ENCODE measurements around the gene TMEM163.
"Not testable (repeated sequence)": the region's sequence is repeated elsewhere in the genome, so short reads cannot be mapped to it uniquely, and the experiment has no call there.

Gene TMEM163

GRCh38 chr2:134662751-134663150 lies 56.0 kb downstream of the TMEM163 start:
- no peak overlapping the region for H3K27ac ChIP-seq (ENCODE audit: low read depth, low read length)
- no peak overlapping the region for H3K9ac ChIP-seq (ENCODE audit: low read length)
- H3K4me3 ChIP-seq (ENCODE audit: low read depth, low read length), result no peak overlapping the region
- no peaks in the 10 kb centered on the region for H3K36me3 ChIP-seq (ENCODE audit: control insufficient read depth, insufficient read depth, low read length)
- no peaks in the 10 kb centered on the region; the same call in 1 of the 2 replicates for H3K27me3 ChIP-seq (ENCODE audit: control insufficient read depth, insufficient read depth, low read length)
- no peaks in the 10 kb centered on the region for H3K9me3 ChIP-seq (ENCODE audit: control insufficient read depth, insufficient read depth, low read depth, low read length)
- H3K4me1 ChIP-seq (ENCODE audit: control insufficient read depth, insufficient read depth, low read length), result no peaks in the 10 kb centered on the region

- Histone ChIP-seq H3K9ac (ENCODE audit: low read length) (no peak overlapping the region), H3K4me3 (ENCODE audit: low read depth, low read length) (no peak overlapping the region), H3K27ac (ENCODE audit: low read depth, low read length) (no peak overlapping the region), H3K27me3 (ENCODE audit: control insufficient read depth, insufficient read depth, low read length) (no peaks in the 10 kb centered on the region), H3K9me3 (ENCODE audit: control insufficient read depth, insufficient read depth, low read depth, low read length) (no peaks in the 10 kb centered on the region), H3K36me3 (ENCODE audit: control insufficient read depth, insufficient read depth, low read length) (no peaks in the 10 kb centered on the region), H3K4me1 (ENCODE audit: control insufficient read depth, insufficient read depth, low read length) (no peaks in the 10 kb centered on the region)
Measured at GRCh38 chr2:134660626-134661402, 58.0 kb downstream of the TMEM163 start.

GRCh38 chr2:134659724-134660123 lies 59.1 kb downstream of the TMEM163 start:
- H3K36me3 ChIP-seq (ENCODE audit: control insufficient read depth, insufficient read depth, low read length), result no peaks in the 10 kb centered on the region

GRCh38 chr2:134657650-134658250 lies 61.0 kb downstream of the TMEM163 start:
- no peaks in the 10 kb centered on the region for H3K4me1 ChIP-seq (ENCODE audit: control insufficient read depth, insufficient read depth, low read length)
- no peak overlapping the region for H3K27ac ChIP-seq (ENCODE audit: low read depth, low read length)
- H3K27me3 ChIP-seq (ENCODE audit: control insufficient read depth, insufficient read depth, low read length), result no peaks in the 10 kb centered on the region

More at GRCh38 chr2:134659724-134660123, 59.1 kb downstream of the TMEM163 start:
- Histone ChIP-seq H3K4me3 (ENCODE audit: low read depth, low read length) (no peak overlapping the region), H3K9ac (ENCODE audit: low read length) (no peak overlapping the region), H3K4me1 (ENCODE audit: control insufficient read depth, insufficient read depth, low read length) (no peaks in the 10 kb centered on the region), H3K27ac (ENCODE audit: low read depth, low read length) (no peak overlapping the region), H3K27me3 (ENCODE audit: control insufficient read depth, insufficient read depth, low read length) (no peaks in the 10 kb centered on the region), H3K9me3 (ENCODE audit: control insufficient read depth, insufficient read depth, low read depth, low read length) (no peaks in the 10 kb centered on the region)

GRCh38 chr2:134656391-134656790 lies 62.4 kb downstream of the TMEM163 start:
- H3K9ac ChIP-seq (ENCODE audit: low read length); H3K4me1 ChIP-seq (ENCODE audit: control insufficient read depth, insufficient read depth, low read length); H3K36me3 ChIP-seq (ENCODE audit: control insufficient read depth, insufficient read depth, low read length); H3K27me3 ChIP-seq (ENCODE audit: control insufficient read depth, insufficient read depth, low read length); H3K27ac ChIP-seq (ENCODE audit: low read depth, low read length); H3K9me3 ChIP-seq (ENCODE audit: control insufficient read depth, insufficient read depth, low read depth, low read length): not testable (repeated sequence)
- H3K4me3 ChIP-seq (ENCODE audit: low read depth, low read length), result peak overlapping the region; percentile 27; the same call in 1 of the 2 replicates

More at GRCh38 chr2:134657650-134658250, 61.0 kb downstream of the TMEM163 start:
- Histone ChIP-seq H3K4me3 (ENCODE audit: low read depth, low read length) (no peak overlapping the region), H3K9ac (ENCODE audit: low read length) (no peak overlapping the region), H3K9me3 (ENCODE audit: control insufficient read depth, insufficient read depth, low read depth, low read length) (no peaks in the 10 kb centered on the region), H3K36me3 (ENCODE audit: control insufficient read depth, insufficient read depth, low read length) (no peaks in the 10 kb centered on the region)

- Histone ChIP-seq H3K27me3 (ENCODE audit: control insufficient read depth, insufficient read depth, low read length) (no peaks in the 10 kb centered on the region), H3K9me3 (ENCODE audit: control insufficient read depth, insufficient read depth, low read depth, low read length) (no peaks in the 10 kb centered on the region), H3K9ac (ENCODE audit: low read length) (no peak overlapping the region), H3K36me3 (ENCODE audit: control insufficient read depth, insufficient read depth, low read length) (no peaks in the 10 kb centered on the region), H3K4me3 (ENCODE audit: low read depth, low read length) (no peak overlapping the region), H3K27ac (ENCODE audit: low read depth, low read length) (no peak overlapping the region), H3K4me1 (ENCODE audit: control insufficient read depth, insufficient read depth, low read length) (no peaks in the 10 kb centered on the region)
Measured at GRCh38 chr2:134648586-134648985, 70.2 kb downstream of the TMEM163 start.

- no peak overlapping the region for H3K4me3 ChIP-seq (ENCODE audit: low read depth, low read length)
- H3K4me1 ChIP-seq (ENCODE audit: control insufficient read depth, insufficient read depth, low read length), result no peaks in the 10 kb centered on the region
- H3K27ac ChIP-seq (ENCODE audit: low read depth, low read length), result no peak overlapping the region
- H3K9ac ChIP-seq (ENCODE audit: low read length), result no peak overlapping the region
- H3K9me3 ChIP-seq (ENCODE audit: control insufficient read depth, insufficient read depth, low read depth, low read length), result no peaks in the 10 kb centered on the region
- H3K36me3 ChIP-seq (ENCODE audit: control insufficient read depth, insufficient read depth, low read length), result no peaks in the 10 kb centered on the region
- H3K27me3 ChIP-seq (ENCODE audit: control insufficient read depth, insufficient read depth, low read length), result no peaks in the 10 kb centered on the region
Measured at GRCh38 chr2:134647607-134648256, 71.1 kb downstream of the TMEM163 start.

GRCh38 chr2:134642938-134643337 lies 75.9 kb downstream of the TMEM163 start:
- no peak overlapping the region for H3K4me3 ChIP-seq (ENCODE audit: low read depth, low read length)
- no peak overlapping the region for H3K9ac ChIP-seq (ENCODE audit: low read length)
- H3K27ac ChIP-seq (ENCODE audit: low read depth, low read length), result no peak overlapping the region
- no peaks in the 10 kb centered on the region for H3K27me3 ChIP-seq (ENCODE audit: control insufficient read depth, insufficient read depth, low read length)
- H3K4me1 ChIP-seq (ENCODE audit: control insufficient read depth, insufficient read depth, low read length), result no peaks in the 10 kb centered on the region
- no peaks in the 10 kb centered on the region for H3K36me3 ChIP-seq (ENCODE audit: control insufficient read depth, insufficient read depth, low read length)
- H3K9me3 ChIP-seq (ENCODE audit: control insufficient read depth, insufficient read depth, low read depth, low read length), result no peaks in the 10 kb centered on the region

- no peaks in the 10 kb centered on the region for H3K27me3 ChIP-seq (ENCODE audit: control insufficient read depth, insufficient read depth, low read length)
- no peaks in the 10 kb centered on the region for H3K4me1 ChIP-seq (ENCODE audit: control insufficient read depth, insufficient read depth, low read length)
- no peaks in the 10 kb centered on the region for H3K36me3 ChIP-seq (ENCODE audit: control insufficient read depth, insufficient read depth, low read length)
- H3K9me3 ChIP-seq (ENCODE audit: control insufficient read depth, insufficient read depth, low read depth, low read length), result no peaks in the 10 kb centered on the region
- no peak overlapping the region for H3K27ac ChIP-seq (ENCODE audit: low read depth, low read length)
- no peak overlapping the region for H3K4me3 ChIP-seq (ENCODE audit: low read depth, low read length)
- no peak overlapping the region for H3K9ac ChIP-seq (ENCODE audit: low read length)
Measured at GRCh38 chr2:134640494-134640893, 78.3 kb downstream of the TMEM163 start.

- Histone ChIP-seq H3K4me1 (ENCODE audit: control insufficient read depth, insufficient read depth, low read length) (no peaks in the 10 kb centered on the region), H3K4me3 (ENCODE audit: low read depth, low read length) (no peak overlapping the region), H3K27me3 (ENCODE audit: control insufficient read depth, insufficient read depth, low read length) (no peaks in the 10 kb centered on the region), H3K9ac (ENCODE audit: low read length) (no peak overlapping the region), H3K9me3 (ENCODE audit: control insufficient read depth, insufficient read depth, low read depth, low read length) (no peaks in the 10 kb centered on the region), H3K27ac (ENCODE audit: low read depth, low read length) (no peak overlapping the region), H3K36me3 (ENCODE audit: control insufficient read depth, insufficient read depth, low read length) (no peaks in the 10 kb centered on the region)
Measured at GRCh38 chr2:134639265-134639664, 79.5 kb downstream of the TMEM163 start.

- H3K36me3 ChIP-seq (ENCODE audit: control insufficient read depth, insufficient read depth, low read length), result no peaks in the 10 kb centered on the region
Measured at GRCh38 chr2:134636714-134637113, 82.1 kb downstream of the TMEM163 start.

More at GRCh38 chr2:134636714-134637113, 82.1 kb downstream of the TMEM163 start:
- Histone ChIP-seq H3K27me3 (ENCODE audit: control insufficient read depth, insufficient read depth, low read length) (no peaks in the 10 kb centered on the region), H3K9ac (ENCODE audit: low read length) (no peak overlapping the region), H3K9me3 (ENCODE audit: control insufficient read depth, insufficient read depth, low read depth, low read length) (no peaks in the 10 kb centered on the region), H3K27ac (ENCODE audit: low read depth, low read length) (no peak overlapping the region), H3K4me1 (ENCODE audit: control insufficient read depth, insufficient read depth, low read length) (no peaks in the 10 kb centered on the region), H3K4me3 (ENCODE audit: low read depth, low read length) (no peak overlapping the region)

Measured in HUES6 (cell line).